ENCODE data around the gene SELENOS.

Gene SELENOS

GRCh38 chr15:101318839-101319238 is 41.6 kb upstream of the SELENOS start:
- Histone ChIP-seq H3K27ac (ENCODE audit: low read length) (no peak overlapping the region), H3K4me1 (ENCODE audit: control insufficient read depth, insufficient read depth, low read length) (no peaks in the 10 kb centered on the region), H3K27me3 (ENCODE audit: control insufficient read depth in 1 of 2, insufficient read depth in 2 of 2, low read length in 2 of 2) (no peaks in the 10 kb centered on the region), H3K9ac (ENCODE audit: low read length in 2 of 2) (no peak overlapping the region), H3K4me3 (ENCODE audit: low read length in 2 of 2) (no peak overlapping the region), H3K9me3 (ENCODE audit: control insufficient read depth in 2 of 2, low read length in 2 of 2) (no peaks in the 10 kb centered on the region), H3K36me3 (ENCODE audit: control insufficient read depth in 2 of 2, insufficient read depth in 2 of 2, low read length in 2 of 2) (peaks cover 0 to 2% of the 10 kb centered on the region in 2 donors)

GRCh38 chr15:101318147-101318819 is 41.0 kb upstream of the SELENOS start:
- H3K9ac ChIP-seq (ENCODE audit: low read length in 2 of 2), result no peak overlapping the region
- peaks cover 0 to 2% of the 10 kb centered on the region in 2 donors for H3K36me3 ChIP-seq (ENCODE audit: control insufficient read depth in 2 of 2, insufficient read depth in 2 of 2, low read length in 2 of 2)
- no peaks in the 10 kb centered on the region for H3K9me3 ChIP-seq (ENCODE audit: control insufficient read depth in 2 of 2, low read length in 2 of 2)
- no peaks in the 10 kb centered on the region for H3K4me1 ChIP-seq (ENCODE audit: control insufficient read depth, insufficient read depth, low read length)
- no peak overlapping the region for H3K4me3 ChIP-seq (ENCODE audit: low read length in 2 of 2)
- H3K27me3 ChIP-seq (ENCODE audit: control insufficient read depth in 1 of 2, insufficient read depth in 2 of 2, low read length in 2 of 2), result no peaks in the 10 kb centered on the region
- H3K27ac ChIP-seq (ENCODE audit: low read length), result no peak overlapping the region

- Histone ChIP-seq H3K27me3 (ENCODE audit: control insufficient read depth in 1 of 2, insufficient read depth in 2 of 2, low read length in 2 of 2) (no peaks in the 10 kb centered on the region), H3K4me1 (ENCODE audit: control insufficient read depth, insufficient read depth, low read length) (no peaks in the 10 kb centered on the region), H3K36me3 (ENCODE audit: control insufficient read depth in 2 of 2, insufficient read depth in 2 of 2, low read length in 2 of 2) (peaks cover 0 to 2% of the 10 kb centered on the region in 2 donors), H3K9ac (ENCODE audit: low read length in 2 of 2) (no peak overlapping the region), H3K9me3 (ENCODE audit: control insufficient read depth in 2 of 2, low read length in 2 of 2) (no peaks in the 10 kb centered on the region), H3K27ac (ENCODE audit: low read length) (no peak overlapping the region), H3K4me3 (ENCODE audit: low read length in 2 of 2) (no peak overlapping the region)
Observed at GRCh38 chr15:101317336-101317872, 40.1 kb upstream of the SELENOS start.

GRCh38 chr15:101316529-101316928 is 39.2 kb upstream of the SELENOS start:
- H3K27me3 ChIP-seq (ENCODE audit: control insufficient read depth in 1 of 2, insufficient read depth in 2 of 2, low read length in 2 of 2), result no peaks in the 10 kb centered on the region
- H3K9ac ChIP-seq (ENCODE audit: low read length in 2 of 2), result no peak overlapping the region
- no peak overlapping the region for H3K4me3 ChIP-seq (ENCODE audit: low read length in 2 of 2)
- no peaks in the 10 kb centered on the region for H3K4me1 ChIP-seq (ENCODE audit: control insufficient read depth, insufficient read depth, low read length)
- no peaks in the 10 kb centered on the region for H3K9me3 ChIP-seq (ENCODE audit: control insufficient read depth in 2 of 2, low read length in 2 of 2)
- H3K36me3 ChIP-seq (ENCODE audit: control insufficient read depth in 2 of 2, insufficient read depth in 2 of 2, low read length in 2 of 2), result no peaks in the 10 kb centered on the region
- no peak overlapping the region for H3K27ac ChIP-seq (ENCODE audit: low read length)

- Histone ChIP-seq H3K36me3 (ENCODE audit: control insufficient read depth in 2 of 2, insufficient read depth in 2 of 2, low read length in 2 of 2) (no peaks in the 10 kb centered on the region), H3K9me3 (ENCODE audit: control insufficient read depth in 2 of 2, low read length in 2 of 2) (no peaks in the 10 kb centered on the region), H3K27ac (ENCODE audit: low read length) (no peak overlapping the region), H3K4me1 (ENCODE audit: control insufficient read depth, insufficient read depth, low read length) (no peaks in the 10 kb centered on the region), H3K27me3 (ENCODE audit: control insufficient read depth in 1 of 2, insufficient read depth in 2 of 2, low read length in 2 of 2) (no peaks in the 10 kb centered on the region), H3K4me3 (ENCODE audit: low read length in 2 of 2) (no peak overlapping the region), H3K9ac (ENCODE audit: low read length in 2 of 2) (no peak overlapping the region)
Observed at GRCh38 chr15:101315736-101316135, 38.5 kb upstream of the SELENOS start.

GRCh38 chr15:101314336-101315125 is 37.2 kb upstream of the SELENOS start:
- no peak overlapping the region for H3K9ac ChIP-seq (ENCODE audit: low read length in 2 of 2)
- no peaks in the 10 kb centered on the region for H3K9me3 ChIP-seq (ENCODE audit: control insufficient read depth in 2 of 2, low read length in 2 of 2)
- no peak overlapping the region for H3K27ac ChIP-seq (ENCODE audit: low read length)
- H3K4me1 ChIP-seq (ENCODE audit: control insufficient read depth, insufficient read depth, low read length), result no peaks in the 10 kb centered on the region
- no peak overlapping the region for H3K4me3 ChIP-seq (ENCODE audit: low read length in 2 of 2)
- H3K36me3 ChIP-seq (ENCODE audit: control insufficient read depth in 2 of 2, insufficient read depth in 2 of 2, low read length in 2 of 2), result no peaks in the 10 kb centered on the region
- H3K27me3 ChIP-seq (ENCODE audit: control insufficient read depth in 1 of 2, insufficient read depth in 2 of 2, low read length in 2 of 2), result no peaks in the 10 kb centered on the region

- Histone ChIP-seq H3K9ac (ENCODE audit: low read length in 2 of 2) (no peak overlapping the region), H3K9me3 (ENCODE audit: control insufficient read depth in 2 of 2, low read length in 2 of 2) (no peaks in the 10 kb centered on the region), H3K4me1 (ENCODE audit: control insufficient read depth, insufficient read depth, low read length) (no peaks in the 10 kb centered on the region), H3K36me3 (ENCODE audit: control insufficient read depth in 2 of 2, insufficient read depth in 2 of 2, low read length in 2 of 2) (no peaks in the 10 kb centered on the region), H3K27ac (ENCODE audit: low read length) (no peak overlapping the region), H3K4me3 (ENCODE audit: low read length in 2 of 2) (no peak overlapping the region), H3K27me3 (ENCODE audit: control insufficient read depth in 1 of 2, insufficient read depth in 2 of 2, low read length in 2 of 2) (no peaks in the 10 kb centered on the region)
Observed at GRCh38 chr15:101313041-101313761, 35.9 kb upstream of the SELENOS start.

GRCh38 chr15:101310508-101310907 is 33.2 kb upstream of the SELENOS start:
- no peaks in the 10 kb centered on the region for H3K36me3 ChIP-seq (ENCODE audit: control insufficient read depth in 2 of 2, insufficient read depth in 2 of 2, low read length in 2 of 2)
- no peaks in the 10 kb centered on the region for H3K27me3 ChIP-seq (ENCODE audit: control insufficient read depth in 1 of 2, insufficient read depth in 2 of 2, low read length in 2 of 2)
- H3K9me3 ChIP-seq (ENCODE audit: control insufficient read depth in 2 of 2, low read length in 2 of 2), result no peaks in the 10 kb centered on the region
- no peak overlapping the region for H3K4me3 ChIP-seq (ENCODE audit: low read length in 2 of 2)
- no peak overlapping the region for H3K27ac ChIP-seq (ENCODE audit: low read length)
- H3K4me1 ChIP-seq (ENCODE audit: control insufficient read depth, insufficient read depth, low read length), result no peaks in the 10 kb centered on the region
- H3K9ac ChIP-seq (ENCODE audit: low read length in 2 of 2), result no peak overlapping the region

- no peak overlapping the region for H3K9ac ChIP-seq (ENCODE audit: low read length in 2 of 2)
- H3K9me3 ChIP-seq (ENCODE audit: control insufficient read depth in 2 of 2, low read length in 2 of 2), result no peaks in the 10 kb centered on the region
- no peak overlapping the region for H3K27ac ChIP-seq (ENCODE audit: low read length)
- no peaks in the 10 kb centered on the region for H3K27me3 ChIP-seq (ENCODE audit: control insufficient read depth in 1 of 2, insufficient read depth in 2 of 2, low read length in 2 of 2)
- H3K4me1 ChIP-seq (ENCODE audit: control insufficient read depth, insufficient read depth, low read length), result no peaks in the 10 kb centered on the region
- H3K4me3 ChIP-seq (ENCODE audit: low read length in 2 of 2), result no peak overlapping the region
- H3K36me3 ChIP-seq (ENCODE audit: control insufficient read depth in 2 of 2, insufficient read depth in 2 of 2, low read length in 2 of 2), result no peaks in the 10 kb centered on the region
Observed at GRCh38 chr15:101310161-101310480, 32.8 kb upstream of the SELENOS start.

- no peaks in the 10 kb centered on the region for H3K9me3 ChIP-seq (ENCODE audit: control insufficient read depth in 2 of 2, low read length in 2 of 2)
- no peaks in the 10 kb centered on the region for H3K36me3 ChIP-seq (ENCODE audit: control insufficient read depth in 2 of 2, insufficient read depth in 2 of 2, low read length in 2 of 2)
- H3K27me3 ChIP-seq (ENCODE audit: control insufficient read depth in 1 of 2, insufficient read depth in 2 of 2, low read length in 2 of 2), result no peaks in the 10 kb centered on the region
- H3K4me3 ChIP-seq (ENCODE audit: low read length in 2 of 2), result no peak overlapping the region
- no peaks in the 10 kb centered on the region for H3K4me1 ChIP-seq (ENCODE audit: control insufficient read depth, insufficient read depth, low read length)
- H3K9ac ChIP-seq (ENCODE audit: low read length in 2 of 2), result no peak overlapping the region
- H3K27ac ChIP-seq (ENCODE audit: low read length), result no peak overlapping the region
Observed at GRCh38 chr15:101309436-101310160, 32.3 kb upstream of the SELENOS start.
